ENCODE measurements around the gene ARPC5. TPM values are rescaled to one million over a fixed set of nuclear protein-coding genes. Genes with fewer than 3 reads are reported as not detected.

The ARPC5 gene
- total and polyA plus RNA-seq, 9 of the 15 experiments (the other 6 are each of a cell fraction or from before 2014, with no cell fraction given) = 71.8 to 150 (median 91.6) TPM

DNA sequence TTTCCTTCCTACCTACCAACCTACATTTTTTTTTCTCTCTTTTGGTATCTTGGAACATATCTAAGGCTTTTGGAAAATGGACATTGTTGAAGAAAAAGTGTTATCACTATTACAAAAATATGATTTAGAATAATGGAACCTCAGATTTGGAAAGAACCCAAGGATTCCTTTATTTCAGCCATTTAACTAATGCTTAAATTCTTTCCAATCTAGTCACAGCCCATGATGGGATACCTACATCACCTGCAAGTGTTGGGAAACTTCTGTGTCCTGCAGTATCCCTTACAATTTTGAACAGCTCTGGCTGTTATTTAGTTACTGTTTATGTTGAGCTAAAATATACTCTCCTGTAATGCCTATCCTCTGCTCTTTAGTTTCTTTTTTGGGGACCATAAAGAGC lies 39.8 kb upstream of the ARPC5 start:
- Histone ChIP-seq H3K4me3 (no peak overlapping the region), H3K36me3 (ENCODE audit: control insufficient read depth, insufficient read depth, low read length) (no peaks in the 10 kb centered on the region), H3K27ac (ENCODE audit: extremely low read depth, low read depth, low read length) (no peak overlapping the region), H3K9ac (ENCODE audit: insufficient read depth in 1 of 2, low read depth in 2 of 2, low read length in 2 of 2) (no peak overlapping the region), H3K4me1 (replicated peaks in 1 of 2; ENCODE audit: control insufficient read depth in 2 of 2, insufficient read depth in 2 of 2, low read length in 2 of 2) (no peaks in the 10 kb centered on the region), H3K9me3 (replicated peaks; ENCODE audit: control insufficient read depth, insufficient read depth, low read depth, low read length) (no peaks in the 10 kb centered on the region), H4K20me1 (replicated peaks; ENCODE audit: control insufficient read depth, insufficient read depth, low read length) (no peaks in the 10 kb centered on the region), H3K79me2 (ENCODE audit: control insufficient read depth, insufficient read depth, low read length) (no peaks in the 10 kb centered on the region), H3K27me3 (ENCODE audit: control insufficient read depth in 2 of 2, insufficient read depth in 2 of 2, low read length in 2 of 2) (0 out of 5 replicates have a peak, but pooled peaks cover 0 to 3% of the 10 kb centered on the region in 2 experiments), H3K9me1 (ENCODE audit: control insufficient read depth, insufficient read depth, low read length) (no peaks in the 10 kb centered on the region), H3K4me2 (ENCODE audit: insufficient read depth, low read length) (no peak overlapping the region), H2AFZ (ENCODE audit: low read depth, low read length) (no peak overlapping the region)
- no peak for TF ChIP-seq DACH1 (IDR thresholded peaks at IDR 0.05; ENCODE audit: partially characterized antibody)
- no peak for TF ChIP-seq ZNF184 (CRISPR knock-in tag; IDR thresholded peaks at IDR 0.05)
- TF ChIP-seq, protein P1, sequence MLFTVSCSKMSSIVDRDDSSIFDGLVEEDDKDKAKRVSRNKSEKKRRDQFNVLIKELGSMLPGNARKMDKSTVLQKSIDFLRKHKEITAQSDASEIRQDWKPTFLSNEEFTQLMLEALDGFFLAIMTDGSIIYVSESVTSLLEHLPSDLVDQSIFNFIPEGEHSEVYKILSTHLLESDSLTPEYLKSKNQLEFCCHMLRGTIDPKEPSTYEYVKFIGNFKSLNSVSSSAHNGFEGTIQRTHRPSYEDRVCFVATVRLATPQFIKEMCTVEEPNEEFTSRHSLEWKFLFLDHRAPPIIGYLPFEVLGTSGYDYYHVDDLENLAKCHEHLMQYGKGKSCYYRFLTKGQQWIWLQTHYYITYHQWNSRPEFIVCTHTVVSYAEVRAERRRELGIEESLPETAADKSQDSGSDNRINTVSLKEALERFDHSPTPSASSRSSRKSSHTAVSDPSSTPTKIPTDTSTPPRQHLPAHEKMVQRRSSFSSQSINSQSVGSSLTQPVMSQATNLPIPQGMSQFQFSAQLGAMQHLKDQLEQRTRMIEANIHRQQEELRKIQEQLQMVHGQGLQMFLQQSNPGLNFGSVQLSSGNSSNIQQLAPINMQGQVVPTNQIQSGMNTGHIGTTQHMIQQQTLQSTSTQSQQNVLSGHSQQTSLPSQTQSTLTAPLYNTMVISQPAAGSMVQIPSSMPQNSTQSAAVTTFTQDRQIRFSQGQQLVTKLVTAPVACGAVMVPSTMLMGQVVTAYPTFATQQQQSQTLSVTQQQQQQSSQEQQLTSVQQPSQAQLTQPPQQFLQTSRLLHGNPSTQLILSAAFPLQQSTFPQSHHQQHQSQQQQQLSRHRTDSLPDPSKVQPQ (CRISPR knock-in tag; IDR thresholded peaks at IDR 0.05; ENCODE audit: borderline replicate concordance) = no peak
- TF ChIP-seq HNRNPK (IDR thresholded peaks at IDR 0.05; ENCODE audit: low read depth, low read length, poor library complexity, severe bottlenecking) = no peak
- TF ChIP-seq KLF13 (tag; IDR thresholded peaks at IDR 0.05; ENCODE audit: borderline replicate concordance, low read depth) = no peak
- intact Hi-C loops (cut with micrococcal nuclease) (no loop called here), in situ Hi-C loops (cut with MboI) (no loop called here)
- ATAC-seq = no peak
- no peak for DNase-seq (ENCODE audit: extremely low read depth in 1 of 4, low spot score in 3 of 4)
- POLR2A ChIA-PET = no interaction called here
- no TSS peak for BruUV-seq (replicated peaks)
- CTCF ChIA-PET (ENCODE audit: low intra/inter-chr PET ratio) = no interaction called here
- FAIRE-seq = no peak

All from K562 (cell line).